ENCODE measurements around the gene CDC45.

- no peak for TF ChIP-seq CTCF (conservative IDR thresholded peaks at IDR 0.05; ENCODE audit: low read length)
- TF ChIP-seq EZH2phosphoT487 (IDR thresholded peaks at IDR 0.05; ENCODE audit: borderline replicate concordance, low read depth, low read length) = no peak
Observed at GRCh38 chr22:19446603-19447329, 33.0 kb upstream of the CDC45 start.
